ENCODE data around the gene GSTM5. TPM values are rescaled to one million over a fixed set of nuclear protein-coding genes. Genes with fewer than 3 reads are reported as not detected.
"Not testable (repeated sequence)": the region's sequence is repeated elsewhere in the genome, so short reads cannot be mapped to it uniquely, and the experiment has no call there.

GSTM5 gene
- total and polyA plus RNA-seq, 2 of the 13 experiments (the other 11 are each of a cell fraction or from before 2014, with no cell fraction given), result not detected

GRCh38 chr1:109697066-109697465 lies 15.0 kb upstream of the GSTM5 start:
- Histone ChIP-seq H3K4me2 (ENCODE audit: low read depth, low read length) (no peak overlapping the region), H3K36me3 (replicated peaks in 1 of 2; ENCODE audit: control insufficient read depth in 1 of 2, insufficient read depth in 2 of 2, low read length in 2 of 2) (no peaks in the 10 kb centered on the region), H3K4me3 (replicated peaks in 1 of 3; ENCODE audit: insufficient read depth in 1 of 3, low read depth in 2 of 3, low read length in 3 of 3) (no peak overlapping the region), H3K9me3 (ENCODE audit: low read length) (no peaks in the 10 kb centered on the region), H3K9ac (ENCODE audit: insufficient read depth, low read depth, low read length) (no peak overlapping the region), H3K79me2 (ENCODE audit: insufficient read depth, low read length) (no peaks in the 10 kb centered on the region), H4K20me1 (ENCODE audit: insufficient read depth, low read length) (no peaks in the 10 kb centered on the region), H3K27ac (ENCODE audit: extremely low read length, insufficient read depth, low read length) (no peak overlapping the region), H3K4me1 (ENCODE audit: insufficient read depth, low read length) (no peaks in the 10 kb centered on the region), H2AFZ (ENCODE audit: low read length) (no peak overlapping the region), H3K27me3 (ENCODE audit: control insufficient read depth in 1 of 2, insufficient read depth in 2 of 2, low read length in 2 of 2) (no peaks in the 10 kb centered on the region)
- no TSS peak for BruUV-seq (replicated peaks)
- intact Hi-C loops (cut with micrococcal nuclease; ENCODE audit: unreplicated experiment) (no loop called here), in situ Hi-C loops (cut with HindIII; ENCODE audit: extremely low pct_ligation_motif_present, low pct_unique_long_range_greater_than_20kb) (no loop called here)
- ATAC-seq (no peak), DNase-seq (ENCODE audit: low spot score) (no peak), FAIRE-seq (no peak)
- TF ChIP-seq NR2F1 (CRISPR knock-in tag; IDR thresholded peaks at IDR 0.05), result no peak
- no peak for TF ChIP-seq ZNF282 (IDR thresholded peaks at IDR 0.05; ENCODE audit: partially characterized antibody)
- no peak for TF ChIP-seq ZFP41 (CRISPR knock-in tag; IDR thresholded peaks at IDR 0.05; ENCODE audit: borderline replicate concordance)
- no peak for TF ChIP-seq ZBTB38 (CRISPR knock-in tag; IDR thresholded peaks at IDR 0.05)
- ChIA-PET POLR2A (no interaction called here), CTCF (ENCODE audit: low intra/inter-chr PET ratio, low total read pairs) (no interaction called here)
- 57% methylated on average over 4 of the region's 4 CpGs for WGBS (ENCODE audit: low lambda C conversion rate)

DNA sequence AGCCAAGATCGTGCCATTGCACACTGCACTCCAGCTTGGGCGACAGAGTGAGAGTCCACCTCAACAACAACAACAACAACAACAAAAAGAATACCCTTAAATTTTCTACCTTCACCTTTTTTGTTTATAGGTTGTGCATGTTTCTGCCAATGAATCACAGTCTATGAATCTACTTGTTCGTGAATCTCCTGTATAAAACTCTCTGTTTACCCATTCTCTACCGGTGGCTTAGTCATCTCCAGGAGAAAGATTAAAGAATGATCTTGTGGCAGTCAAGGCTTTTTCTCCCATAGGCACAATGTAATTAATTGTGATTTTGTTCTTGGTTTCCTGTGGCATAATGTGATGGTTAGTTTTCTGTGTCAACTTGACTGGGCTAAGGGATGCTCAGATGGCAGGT lies 14.2 kb upstream of the GSTM5 start:
- H3K4me1 ChIP-seq (ENCODE audit: insufficient read depth, low read length); BruUV-seq (replicated peaks); POLR2A ChIA-PET; in situ Hi-C loops (cut with HindIII; ENCODE audit: extremely low pct_ligation_motif_present, low pct_unique_long_range_greater_than_20kb); FAIRE-seq; H3K27ac ChIP-seq (ENCODE audit: extremely low read length, insufficient read depth, low read length); H3K36me3 ChIP-seq (replicated peaks in 1 of 2; ENCODE audit: control insufficient read depth in 1 of 2, insufficient read depth in 2 of 2, low read length in 2 of 2); CTCF ChIA-PET (ENCODE audit: low intra/inter-chr PET ratio, low total read pairs); H3K4me2 ChIP-seq (ENCODE audit: low read depth, low read length); ATAC-seq; H2AFZ ChIP-seq (ENCODE audit: low read length); H3K79me2 ChIP-seq (ENCODE audit: insufficient read depth, low read length); H3K9me3 ChIP-seq (ENCODE audit: low read length); H3K27me3 ChIP-seq (ENCODE audit: control insufficient read depth in 1 of 2, insufficient read depth in 2 of 2, low read length in 2 of 2); H4K20me1 ChIP-seq (ENCODE audit: insufficient read depth, low read length); H3K4me3 ChIP-seq (replicated peaks in 1 of 3; ENCODE audit: insufficient read depth in 1 of 3, low read depth in 2 of 3, low read length in 3 of 3); DNase-seq (ENCODE audit: low spot score); intact Hi-C loops (cut with micrococcal nuclease; ENCODE audit: unreplicated experiment); H3K9ac ChIP-seq (ENCODE audit: insufficient read depth, low read depth, low read length): not testable (repeated sequence)
- WGBS (ENCODE audit: low lambda C conversion rate), result 37% methylated on average over 3 of the region's 4 CpGs

DNA sequence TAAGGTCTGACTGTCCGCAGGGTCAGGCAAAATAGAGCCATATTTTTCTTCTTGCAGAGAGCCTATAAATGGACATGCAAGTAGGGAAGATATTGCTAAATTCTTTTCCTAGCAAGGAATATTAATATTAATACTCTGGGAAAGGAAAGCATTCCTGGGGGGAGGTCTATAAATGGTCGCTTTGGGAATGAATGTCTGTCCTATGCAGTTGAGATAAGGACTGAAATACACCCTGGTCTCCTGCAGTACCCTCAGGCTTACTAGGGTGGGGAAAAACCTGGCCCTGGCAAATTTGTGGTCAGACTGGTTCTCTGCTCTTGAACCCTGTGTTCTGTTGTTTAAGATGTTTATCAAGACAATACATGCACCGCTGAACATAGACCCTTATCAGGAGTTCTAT lies 9.1 kb upstream of the GSTM5 start:
- ATAC-seq; H4K20me1 ChIP-seq (ENCODE audit: insufficient read depth, low read length); H3K9me3 ChIP-seq (ENCODE audit: low read length); POLR2A ChIA-PET; H3K79me2 ChIP-seq (ENCODE audit: insufficient read depth, low read length); H3K9ac ChIP-seq (ENCODE audit: insufficient read depth, low read depth, low read length); H3K27ac ChIP-seq (ENCODE audit: extremely low read length, insufficient read depth, low read length); FAIRE-seq; H3K4me2 ChIP-seq (ENCODE audit: low read depth, low read length); H3K4me1 ChIP-seq (ENCODE audit: insufficient read depth, low read length); DNase-seq (ENCODE audit: low spot score); H2AFZ ChIP-seq (ENCODE audit: low read length); H3K4me3 ChIP-seq (replicated peaks in 1 of 3; ENCODE audit: insufficient read depth in 1 of 3, low read depth in 2 of 3, low read length in 3 of 3); intact Hi-C loops (cut with micrococcal nuclease; ENCODE audit: unreplicated experiment); in situ Hi-C loops (cut with HindIII; ENCODE audit: extremely low pct_ligation_motif_present, low pct_unique_long_range_greater_than_20kb); BruUV-seq (replicated peaks); H3K36me3 ChIP-seq (replicated peaks in 1 of 2; ENCODE audit: control insufficient read depth in 1 of 2, insufficient read depth in 2 of 2, low read length in 2 of 2): not testable (repeated sequence)
- WGBS (ENCODE audit: low lambda C conversion rate), result 31% methylated on average over 3 of the region's 3 CpGs
- peaks cover 2 to 13% of the 10 kb centered on the region in 2 experiments; a peak in 2 of 5 replicates for H3K27me3 ChIP-seq (ENCODE audit: control insufficient read depth in 1 of 2, insufficient read depth in 2 of 2, low read length in 2 of 2)
- CTCF ChIA-PET (ENCODE audit: low intra/inter-chr PET ratio, low total read pairs), result interaction anchor here (2.3 kb wide), 1 partner anchor 60 kb away, joined by 11 read pairs; no protein-coding TSS in a partner anchor

Measured in HepG2 (cell line).